Right cardiac atrium (tissue), 5 donors: ENCODE data around the gene PDE4D. TPM values are rescaled to one million over a fixed set of nuclear protein-coding genes. Genes with fewer than 3 reads are reported as not detected.
"Not testable (repeated sequence)": the region's sequence is repeated elsewhere in the genome, so short reads cannot be mapped to it uniquely, and the experiment has no call there.

Experiments used
- ATAC-seq, 2 donors: fragments of 200-7000 bp; cut with Tn5 transposase; one replicate each; pipeline versions ENCODE4 v1.8.0 to v1.9.1; 2020; ENCODE audit warnings: moderate library complexity in 2 of 2, mild to moderate bottlenecking in 1 of 2
- DNase-seq, 3 donors: peaks; one replicate each; pipeline ENCODE4 v3.0.0-alpha.2; 2020
- H3K27ac ChIP-seq: one replicate; pipeline ENCODE4 v1.5.1; 2013; ENCODE audit warnings: mild to moderate bottlenecking, low read length, control low read depth, moderate library complexity
- H3K27me3 ChIP-seq: one replicate; pipeline ENCODE4 v1.6.1; 2013; ENCODE audit not compliant: control insufficient read depth, insufficient read depth
- H3K4me1 ChIP-seq: one replicate; pipeline ENCODE4 v1.6.1; 2013; ENCODE audit warnings: low read length; ENCODE audit not compliant: control insufficient read depth, insufficient read depth
- H3K4me3 ChIP-seq: one replicate; pipeline ENCODE4 v1.5.1; 2013; ENCODE audit warnings: low read length, control low read depth
- H3K9me3 ChIP-seq: one replicate; pipeline ENCODE4 v1.6.1; 2013; ENCODE audit warnings: low read length; ENCODE audit not compliant: control insufficient read depth
- WGBS: extraction: QIAGEN DNeasy Blood & Tissue Kit; methylation state at CpG from one replicate; pipeline ENCODE4 v1.1.7; 2013; 5-methylcytosine and 5-hydroxymethylcytosine counted together
- intact Hi-C, 4 donors: fragments of 100-400 bp; cut with DNase I; formaldehyde crosslinking; loops; one replicate each; pipeline versions ENCODE4 v1.11.0 to v1.14.0; 2022 to 2023
- polyA plus RNA-seq: library from polyadenylated mRNA; stranded (reverse); fragments of 200-250 nt; gene quantifications from one replicate; pipeline ENCODE4 v1.2.3, GENCODE V29; 2013
- total RNA-seq, 4 donors: library from RNA; stranded (reverse); fragmentation: NEBNext Ultra II Directional; extraction: Animal tissue kit (Norgen Biotek cat#: 25700); gene quantifications; one replicate each; pipeline ENCODE4 v1.2.1, GENCODE V29; 2021
- donor health status: healthy with polysubstance abuse.
- donor health status: DM: no; HTN: yes; CAD: no.
- donor health status: DM: no; HTN: no; CAD: no.
- donor health status: DM: no; HTN: yes; CAD: no; lungs with severe emphysema.
- donor health status: DM: yes; HTN: yes; CAD: no.

Gene PDE4D
- total and polyA plus RNA-seq, 5 donors: 13.2 to 104 (median 38.8) TPM

- ATAC-seq (peak; percentile 80 to 83), DNase-seq (peak; percentile 40 to 75 (median 64))
- Histone ChIP-seq H3K9me3 (no peaks in the 10 kb centered on the region), H3K27ac (peak overlapping the region; percentile 23), H3K27me3 (no peaks in the 10 kb centered on the region), H3K4me3 (peak overlapping the region; percentile 88), H3K4me1 (no peaks in the 10 kb centered on the region)
- 3% methylated on average over 40 of the region's 40 CpGs for WGBS
- intact Hi-C loops: no loop called here
Observed at GRCh38 chr5:59768152-59769040, 125.1 kb downstream of the PDE4D start.

DNA sequence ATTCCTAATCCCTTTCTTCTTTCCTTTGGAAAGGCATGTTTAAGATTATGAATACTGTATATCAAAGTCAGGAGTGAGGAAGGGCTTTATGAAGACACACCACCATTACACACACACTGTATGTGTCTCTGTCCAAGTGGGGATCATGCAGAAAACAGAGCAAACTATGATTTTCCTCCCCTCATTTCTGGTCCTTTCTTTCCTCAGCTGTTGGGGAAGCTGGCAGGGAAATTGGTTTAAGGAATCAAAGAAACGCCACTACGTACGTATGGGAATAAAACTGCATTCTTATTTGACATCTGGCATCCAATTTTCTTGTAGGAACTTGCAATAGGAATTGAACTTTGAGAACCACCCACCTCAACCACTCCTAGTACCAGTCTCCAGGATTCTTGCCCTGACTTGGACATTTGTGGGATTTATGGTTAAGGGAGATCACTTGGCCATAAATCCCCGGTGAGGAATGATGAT is 125.8 kb downstream of the PDE4D start:
- WGBS: 34% methylated on average over 4 of the region's 4 CpGs
- intact Hi-C loops: no loop called here
- Histone ChIP-seq H3K4me1 (no peaks in the 10 kb centered on the region), H3K27me3 (no peaks in the 10 kb centered on the region), H3K9me3 (no peaks in the 10 kb centered on the region), H3K4me3 (peak overlapping the region; percentile 88), H3K27ac (no peak overlapping the region)
- no peak for ATAC-seq
- no peak for DNase-seq

DNA sequence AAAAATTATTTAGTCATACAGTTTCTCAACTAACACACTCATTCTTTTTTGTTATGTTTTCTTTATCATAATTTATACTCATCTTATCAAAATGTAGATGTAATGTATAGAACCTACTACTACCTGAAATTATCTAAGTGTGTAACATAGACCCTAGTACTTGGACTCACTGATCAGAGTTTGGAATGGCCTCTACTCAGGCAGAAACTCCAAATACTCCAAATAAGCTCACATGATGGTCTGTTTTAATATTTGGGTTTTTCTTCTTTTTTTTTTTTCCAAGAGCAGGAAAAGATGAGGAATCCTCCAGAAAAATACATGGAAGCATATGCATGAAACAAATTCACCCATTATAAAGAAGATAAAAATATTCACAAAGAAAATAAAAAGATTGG is 126.3 kb downstream of the PDE4D start:
- ATAC-seq: no peak
- Histone ChIP-seq H3K4me1 (no peaks in the 10 kb centered on the region), H3K27me3 (no peaks in the 10 kb centered on the region), H3K27ac (no peak overlapping the region), H3K9me3 (no peaks in the 10 kb centered on the region), H3K4me3 (peak overlapping the region; percentile 88)
- intact Hi-C loops: no loop called here
- DNase-seq: no peak

- DNase-seq: peak; percentile 23 to 59 (median 50)
- intact Hi-C loops: no loop called here
- no peaks in the 10 kb centered on the region for H3K4me1 ChIP-seq
- peak overlapping the region; percentile 88 for H3K4me3 ChIP-seq
- no peaks in the 10 kb centered on the region for H3K9me3 ChIP-seq
- 32% methylated on average over 7 of the region's 7 CpGs for WGBS
- peak; percentile 33 to 71 for ATAC-seq
- no peak overlapping the region for H3K27ac ChIP-seq
- H3K27me3 ChIP-seq: no peaks in the 10 kb centered on the region
Observed at GRCh38 chr5:59766427-59767210, 126.9 kb downstream of the PDE4D start.

DNA sequence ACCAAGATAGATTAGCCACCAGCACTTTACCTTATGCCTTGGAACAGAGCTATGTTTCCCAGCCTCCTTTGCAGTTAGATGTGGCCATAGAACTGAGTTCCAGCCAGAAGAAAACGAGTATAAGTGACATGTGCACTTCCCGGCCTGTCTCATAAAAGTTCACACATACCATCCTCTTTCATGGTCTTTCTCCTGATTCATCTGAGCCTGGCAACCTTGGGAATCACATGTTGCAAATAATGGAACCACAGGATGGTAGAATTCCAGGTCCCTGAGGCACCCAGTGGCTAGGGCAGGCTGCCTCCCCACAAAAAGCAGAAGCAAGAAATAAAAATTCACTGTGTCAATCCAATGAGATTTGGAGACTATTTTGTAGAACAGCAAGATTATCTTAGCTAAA is 128.1 kb downstream of the PDE4D start:
- ATAC-seq (no peak), DNase-seq (no peak)
- intact Hi-C loops: no loop called here
- no peaks in the 10 kb centered on the region for H3K27me3 ChIP-seq
- no peaks in the 10 kb centered on the region for H3K4me1 ChIP-seq
- WGBS: 85% methylated on average over 2 of the region's 2 CpGs
- no peaks in the 10 kb centered on the region for H3K9me3 ChIP-seq
- no peak overlapping the region for H3K4me3 ChIP-seq
- H3K27ac ChIP-seq: no peak overlapping the region

DNA sequence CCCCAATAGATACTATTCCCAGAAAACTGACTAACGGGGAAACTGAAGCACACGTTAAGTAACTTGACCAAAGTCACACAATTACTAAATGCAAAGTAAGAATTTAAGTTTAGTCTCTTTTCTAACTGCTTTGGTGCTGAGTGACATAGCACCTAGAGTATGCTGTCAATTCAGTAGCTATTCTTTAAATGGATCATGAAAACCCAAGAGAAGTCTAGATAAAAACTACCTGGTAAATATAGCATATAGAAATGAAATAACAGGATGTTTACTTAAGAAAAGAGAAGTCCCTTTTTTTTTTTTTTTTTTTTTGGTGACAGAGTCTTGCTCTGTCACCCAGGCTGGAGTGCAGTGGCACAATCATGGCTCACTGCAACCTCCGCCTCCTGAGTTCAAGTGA is 129.2 kb downstream of the PDE4D start:
- no peak for ATAC-seq
- no peaks in the 10 kb centered on the region for H3K4me1 ChIP-seq
- H3K27me3 ChIP-seq: no peaks in the 10 kb centered on the region
- H3K27ac ChIP-seq: no peak overlapping the region
- no peak for DNase-seq
- no peak overlapping the region for H3K4me3 ChIP-seq
- no peaks in the 10 kb centered on the region for H3K9me3 ChIP-seq
- 92% methylated on average over 3 of the region's 3 CpGs for WGBS
- intact Hi-C loops: no loop called here

- no peak overlapping the region for H3K4me3 ChIP-seq
- DNase-seq (no peak), ATAC-seq (no peak)
- H3K27me3 ChIP-seq: no peaks in the 10 kb centered on the region
- H3K9me3 ChIP-seq: no peaks in the 10 kb centered on the region
- no peak overlapping the region for H3K27ac ChIP-seq
- intact Hi-C loops: no loop called here
- WGBS: 77% methylated on average over 2 of the region's 2 CpGs
- no peaks in the 10 kb centered on the region for H3K4me1 ChIP-seq
Observed at GRCh38 chr5:59763541-59763940, 130.0 kb downstream of the PDE4D start.

GRCh38 chr5:59762232-59762631 is 131.3 kb downstream of the PDE4D start:
- ATAC-seq, H3K27me3 ChIP-seq, H3K4me3 ChIP-seq, H3K27ac ChIP-seq, H3K4me1 ChIP-seq, H3K9me3 ChIP-seq, intact Hi-C loops, DNase-seq: not testable (repeated sequence)
- 95% methylated on average over 5 of the region's 5 CpGs for WGBS

GRCh38 chr5:59760785-59761348 is 132.7 kb downstream of the PDE4D start:
- H3K4me3 ChIP-seq: no peak overlapping the region
- intact Hi-C loops: no loop called here
- no peak for DNase-seq
- no peaks in the 10 kb centered on the region for H3K27me3 ChIP-seq
- no peak overlapping the region for H3K27ac ChIP-seq
- H3K9me3 ChIP-seq: no peaks in the 10 kb centered on the region
- H3K4me1 ChIP-seq: no peaks in the 10 kb centered on the region
- WGBS: 58% methylated on average over 2 of the region's 2 CpGs
- peak in 1 of 2 donors; percentile 53 for ATAC-seq

DNA sequence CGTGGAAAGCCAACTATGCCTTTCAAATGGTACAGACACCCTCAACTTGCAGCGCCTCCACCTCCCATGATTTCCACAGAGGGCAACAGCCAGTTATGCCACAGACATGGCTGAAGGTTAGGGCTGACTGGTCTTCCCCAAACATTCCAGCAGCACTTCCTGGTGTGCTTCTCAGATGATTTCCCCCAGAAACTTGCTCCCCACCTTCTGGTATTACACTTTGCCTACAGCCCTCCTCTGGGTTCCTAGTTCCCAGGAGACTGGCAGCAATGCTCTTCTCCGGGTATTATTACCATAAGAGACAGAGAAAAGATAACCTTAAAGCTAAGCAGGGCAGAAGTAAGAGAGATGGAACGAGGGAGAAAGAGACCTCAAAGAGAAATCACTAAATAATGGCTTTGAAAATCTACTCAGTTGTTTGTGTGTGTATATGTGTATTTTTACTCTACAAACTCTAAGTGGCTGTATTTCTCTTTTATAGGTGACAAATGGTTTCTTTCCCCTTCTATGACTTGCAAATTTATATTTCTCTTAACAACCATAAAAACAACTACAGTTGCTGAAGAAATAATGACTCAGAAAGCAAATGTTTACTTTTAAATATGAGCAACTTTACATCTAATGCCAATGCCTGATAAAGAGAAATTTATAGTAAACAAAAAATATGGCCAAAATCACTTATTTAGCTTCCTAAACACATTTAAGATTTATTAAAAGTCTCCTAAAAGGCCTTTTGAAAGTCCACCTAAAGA is 133.8 kb downstream of the PDE4D start:
- H3K27ac ChIP-seq: no peak overlapping the region
- ATAC-seq: no peak
- DNase-seq: no peak
- WGBS: 83% methylated on average over 4 of the region's 4 CpGs
- H3K9me3 ChIP-seq: no peaks in the 10 kb centered on the region
- H3K4me3 ChIP-seq: no peak overlapping the region
- intact Hi-C loops: no loop called here
- no peaks in the 10 kb centered on the region for H3K4me1 ChIP-seq
- H3K27me3 ChIP-seq: no peaks in the 10 kb centered on the region
